H9 (cell line): ENCODE measurements around the gene ZNF611. TPM values are rescaled to one million over a fixed set of nuclear protein-coding genes. Genes with fewer than 3 reads are reported as not detected.

Experiments
- DNase-seq: peaks from one replicate; pipeline ENCODE4 v3.0.0-alpha.2; 2017
- H2AFZ ChIP-seq: one replicate; pipeline ENCODE4 v1.6.1; 2013; ENCODE audit warnings: mild to moderate bottlenecking, low read length, control low read depth, moderate library complexity
- H2AK5ac ChIP-seq: 2 replicates; pipeline ENCODE4 v1.6.1; 2013; ENCODE audit warnings: low read length, control low read depth, mixed read lengths; ENCODE audit not compliant: insufficient read length
- H2BK120ac ChIP-seq: one replicate; pipeline ENCODE4 v1.6.1; 2013; ENCODE audit warnings: low read depth, mild to moderate bottlenecking, low read length, control low read depth, inconsistent platforms; ENCODE audit not compliant: poor library complexity, severe bottlenecking
- H2BK12ac ChIP-seq: 2 replicates; pipeline ENCODE4 v1.6.1; 2013; ENCODE audit warnings: low read length, control low read depth, mixed read lengths, low read depth; ENCODE audit not compliant: insufficient read length
- H2BK15ac ChIP-seq: 2 replicates; pipeline ENCODE4 v1.6.1; 2013; ENCODE audit warnings: low read depth, low read length, control low read depth
- H2BK20ac ChIP-seq: one replicate; pipeline ENCODE4 v1.6.1; 2013; ENCODE audit warnings: low read depth, mild to moderate bottlenecking, low read length, control low read depth, inconsistent platforms; ENCODE audit not compliant: poor library complexity, severe bottlenecking
- H2BK5ac ChIP-seq: 2 replicates; pipeline ENCODE4 v1.6.1; 2013; ENCODE audit warnings: low read length, control low read depth, mixed read lengths; ENCODE audit not compliant: insufficient read length
- H3K14ac ChIP-seq: 2 replicates; pipeline ENCODE4 v1.6.1; 2013; ENCODE audit warnings: low read length, control low read depth; ENCODE audit not compliant: insufficient read depth
- H3K18ac ChIP-seq: 2 replicates; pipeline ENCODE4 v1.6.1; 2013; ENCODE audit warnings: low read depth, mild to moderate bottlenecking, mixed read lengths, low read length, control low read depth; ENCODE audit not compliant: insufficient read length
- H3K23ac ChIP-seq: 2 replicates; pipeline ENCODE4 v1.6.1; 2013; ENCODE audit warnings: low read length, control low read depth, mixed read lengths, low read depth; ENCODE audit not compliant: insufficient read length
- H3K23me2 ChIP-seq: 2 replicates; pipeline ENCODE4 v1.6.1; 2013; ENCODE audit warnings: low read depth, mild to moderate bottlenecking, mixed read lengths, low read length, control low read depth; ENCODE audit not compliant: insufficient read length, poor library complexity, severe bottlenecking
- H3K27ac ChIP-seq: 2 replicates; pipeline ENCODE4 v1.5.1; 2013; ENCODE audit warnings: low read length, control low read depth, mixed read lengths, low read depth; ENCODE audit not compliant: insufficient read length
- H3K27me3 ChIP-seq: 2 replicates; pipeline ENCODE4 v1.6.1; 2013; ENCODE audit warnings: low read length, control low read depth, inconsistent platforms; ENCODE audit not compliant: insufficient read depth
- H3K4ac ChIP-seq: 2 replicates; pipeline ENCODE4 v1.6.1; 2013; ENCODE audit warnings: low read depth, mild to moderate bottlenecking, control low read depth, inconsistent platforms, low read length, moderate library complexity
- H3K4me1 ChIP-seq: 2 replicates; pipeline ENCODE4 v1.6.1; 2013; ENCODE audit warnings: low read length, control low read depth, inconsistent platforms; ENCODE audit not compliant: insufficient read depth
- H3K4me2 ChIP-seq: 2 replicates; pipeline ENCODE4 v1.6.1; 2013; ENCODE audit warnings: low read length, control low read depth, mixed read lengths; ENCODE audit not compliant: insufficient read length, insufficient read depth
- H3K56ac ChIP-seq: 2 replicates; pipeline ENCODE4 v1.6.1; 2013; ENCODE audit warnings: low read depth, mild to moderate bottlenecking, mixed read lengths, low read length, control low read depth; ENCODE audit not compliant: insufficient read length
- H3K79me1 ChIP-seq: 2 replicates; pipeline ENCODE4 v1.6.1; 2013; ENCODE audit warnings: low read depth, mild to moderate bottlenecking, moderate library complexity, low read length, control low read depth, inconsistent platforms; ENCODE audit not compliant: insufficient read depth, poor library complexity, severe bottlenecking
- H3K79me2 ChIP-seq: 2 replicates; pipeline ENCODE4 v1.6.1; 2013; ENCODE audit warnings: low read length, control low read depth, inconsistent platforms; ENCODE audit not compliant: insufficient read depth
- H3K9ac ChIP-seq: 2 replicates; pipeline ENCODE4 v1.6.1; 2013; ENCODE audit warnings: low read length, control low read depth, mixed read lengths; ENCODE audit not compliant: insufficient read length; ENCODE audit errors: extremely low read depth
- H3K9me3 ChIP-seq: one replicate; pipeline ENCODE4 v1.6.1; 2013; ENCODE audit warnings: low read depth, low read length, inconsistent platforms; ENCODE audit not compliant: control insufficient read depth
- H3T11ph ChIP-seq: one replicate; pipeline ENCODE4 v1.6.1; 2013; ENCODE audit warnings: mild to moderate bottlenecking, low read length, control low read depth, inconsistent platforms
- H4K20me1 ChIP-seq: one replicate; pipeline ENCODE4 v1.6.1; 2013; ENCODE audit not compliant: control insufficient read depth, insufficient read length, insufficient read depth
- H4K5ac ChIP-seq: 2 replicates; pipeline ENCODE4 v1.6.1; 2013; ENCODE audit warnings: low read depth, mild to moderate bottlenecking, mixed read lengths, low read length, control low read depth; ENCODE audit not compliant: insufficient read length
- H4K8ac ChIP-seq: replicated peaks from 2 replicates; pipeline ENCODE4 v1.6.1; 2013; ENCODE audit warnings: low read length, control low read depth, mixed read lengths, low read depth; ENCODE audit not compliant: insufficient read length
- H4K91ac ChIP-seq: 2 replicates; pipeline ENCODE4 v1.6.1; 2013; ENCODE audit warnings: low read depth, mild to moderate bottlenecking, moderate library complexity, mixed read lengths, low read length, control low read depth; ENCODE audit not compliant: insufficient read length
- H3K27ac Mint-ChIP-seq, 3 experiments: 2 replicates in 2 of 3; 3 replicates in 1 of 3; pipeline ENCODE4 v1.8.0; 2020 to 2021; ENCODE audit warnings: mixed read lengths in 3 of 3, mild to moderate bottlenecking in 1 of 3, moderate library complexity in 1 of 3
- H3K27me3 Mint-ChIP-seq: 2 replicates; pipeline ENCODE4 v1.8.0; 2021; ENCODE audit warnings: low read depth, mild to moderate bottlenecking, moderate library complexity, mixed read lengths
- H3K36me3 Mint-ChIP-seq, 3 experiments: 2 replicates in 2 of 3; 3 replicates in 1 of 3; pipeline ENCODE4 v1.8.0; 2020 to 2021; ENCODE audit warnings: low read depth in 3 of 3, mixed read lengths in 3 of 3; ENCODE audit not compliant: insufficient read depth in 1 of 3
- H3K4me1 Mint-ChIP-seq, 2 experiments: 2 replicates each; pipeline ENCODE4 v1.8.0; 2020; ENCODE audit warnings: mixed read lengths in 2 of 2
- H3K4me3 Mint-ChIP-seq, 2 experiments: 2 replicates in 1 of 2; 3 replicates in 1 of 2; pipeline ENCODE4 v1.8.0; 2020 to 2021; ENCODE audit warnings: mild to moderate bottlenecking in 2 of 2, mixed read lengths in 2 of 2, moderate library complexity in 1 of 2
- H3K9me3 Mint-ChIP-seq, 2 experiments: 2 replicates in 1 of 2; 3 replicates in 1 of 2; pipeline ENCODE4 v1.8.0; 2020; ENCODE audit warnings: mild to moderate bottlenecking in 2 of 2, mixed read lengths in 2 of 2, moderate library complexity in 1 of 2
- CTCF ChIP-seq: fragments of 200-600 bp; sonication (generic); conservative IDR thresholded peaks from 3 replicates; pipeline ENCODE4 v1.8.0; 2021; ENCODE audit warnings: antibody characterized with exemption, mild to moderate bottlenecking
- WGBS: extraction: QIAGEN DNeasy Blood & Tissue Kit; methylation state at CpG from one replicate; pipeline ENCODE4 v1.1.7; 2013; ENCODE audit warnings: missing lambda C conversion rate, low lambda C conversion rate, mixed read lengths; ENCODE audit not compliant: insufficient read length; ENCODE audit errors: extremely low coverage; 5-methylcytosine and 5-hydroxymethylcytosine counted together
- total RNA-seq: library from RNA; stranded (reverse); gene quantifications from 2 replicates; pipeline ENCODE4 v1.2.1, GENCODE V29; 2021

The ZNF611 gene
- total RNA-seq, 1 experiment from 2014 or later: 25.6 TPM

GRCh38 chr19:52669586-52669985, 65.3 kb downstream of the ZNF611 start:
- Mint-ChIP-seq H3K36me3 (peaks cover 0 to 5% (median 3%) of the 10 kb centered on the region in 3 experiments; a peak in 3 of 7 replicates), H3K27me3 (no peaks in the 10 kb centered on the region), H3K9me3 (no peaks in the 10 kb centered on the region; a peak in 2 of 5 replicates), H3K4me3 (no peak overlapping the region), H3K4me1 (peaks cover 32 to 34% of the 10 kb centered on the region in 2 experiments), H3K27ac (no peak overlapping the region)
- Histone ChIP-seq H2BK120ac (no peak overlapping the region), H2BK5ac (no peak overlapping the region), H3K23me2 (no peaks in the 10 kb centered on the region), H3K4ac (no peak overlapping the region), H4K5ac (no peak overlapping the region), H2AK5ac (no peak overlapping the region), H3K18ac (no peak overlapping the region), H3K56ac (no peak overlapping the region), H3T11ph (no peak overlapping the region), H4K91ac (no peak overlapping the region), H3K23ac (no peak overlapping the region), H4K8ac (no peak overlapping the region), H3K4me2 (no peak overlapping the region), H2BK15ac (no peak overlapping the region), H2BK12ac (no peak overlapping the region), H3K9ac (no peak overlapping the region), H3K14ac (no peak overlapping the region), H4K20me1 (no peaks in the 10 kb centered on the region), H2BK20ac (no peak overlapping the region), H3K79me1 (no peaks in the 10 kb centered on the region), H3K79me2 (no peaks in the 10 kb centered on the region), H3K9me3 (no peaks in the 10 kb centered on the region), H3K27me3 (no peaks in the 10 kb centered on the region), H3K4me1 (peaks cover 8% of the 10 kb centered on the region; the same call in 1 of the 2 replicates), H3K27ac (no peak overlapping the region), H2AFZ (no peak overlapping the region)
- TF ChIP-seq CTCF: no peak
- no peak for DNase-seq
- no CpG with 5 or more reads among the region's 5 CpGs for WGBS
